CD4-positive, alpha-beta T cell treated with Interleukin-15 for 1 hour (primary cell): Measurements from ENCODE around the gene RSPH1.

Source experiments
- DNase-seq: peaks from one replicate; pipeline ENCODE4 v3.0.0-alpha.2; 2020

Gene RSPH1

DNA sequence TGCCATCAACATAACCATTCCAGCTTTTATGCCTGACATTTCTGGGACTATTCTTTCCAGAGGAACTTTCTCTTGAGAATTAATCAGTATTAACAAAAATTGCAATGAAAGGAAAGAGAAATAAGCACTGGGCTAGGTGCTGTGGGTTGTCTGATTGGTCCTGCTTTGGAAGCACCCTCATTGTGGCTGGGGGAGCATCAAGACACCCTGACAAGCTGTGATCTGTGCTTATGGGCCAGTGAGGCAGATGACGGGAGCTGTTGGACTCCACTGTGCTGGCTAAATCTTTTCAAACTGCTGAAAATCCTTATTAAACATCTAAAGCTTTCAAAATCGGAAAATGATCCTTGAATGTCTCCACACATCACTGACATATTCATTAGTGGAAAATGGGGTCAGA, 72.3 kb downstream of the RSPH1 start:
- no peak for DNase-seq

- DNase-seq: no peak
Observed at GRCh38 chr21:42423197-42423675, 72.8 kb downstream of the RSPH1 start.
